ENCODE results near the gene WDR7. TPM values are rescaled to one million over a fixed set of nuclear protein-coding genes. Genes with fewer than 3 reads are reported as not detected.

The WDR7 gene
- total and polyA plus RNA-seq, 10 of the 15 experiments (the other 5 are each of a cell fraction or from before 2014, with no cell fraction given), result 2.8 to 16.5 (median 11.7) TPM

DNA sequence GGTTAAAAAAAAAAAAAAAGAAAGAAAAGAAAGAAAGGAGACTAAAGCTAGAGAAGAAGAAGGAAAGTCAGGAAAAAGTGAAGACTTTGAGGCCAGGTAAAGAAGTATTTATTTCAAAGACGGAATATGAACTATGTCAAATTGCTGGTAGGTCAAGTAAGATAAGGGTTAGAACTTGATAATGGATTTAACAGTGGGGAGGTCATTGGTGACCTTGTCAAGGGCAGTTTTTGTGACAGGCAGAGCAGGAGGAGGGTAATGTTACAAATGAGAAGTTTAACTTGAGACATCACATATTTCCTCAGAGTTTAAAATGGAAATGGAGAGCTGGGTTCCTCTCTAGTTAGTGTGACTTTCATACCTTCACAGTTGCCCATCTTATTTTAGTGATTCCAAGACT is 9.5 kb downstream of the WDR7 start:
- H3K27me3 ChIP-seq (replicated peaks in 1 of 2; ENCODE audit: control insufficient read depth in 2 of 2, insufficient read depth in 2 of 2, low read length in 1 of 2), result no peaks in the 10 kb centered on the region
- 100% methylated on average over 1 of the region's 1 CpG for WGBS (ENCODE audit: insufficient coverage, insufficient replicate concordance, low lambda C conversion rate, missing lambda C conversion rate)
- ATAC-seq, result no peak
- ChIA-PET CTCF (no interaction called here), SMC1A (ENCODE audit: uncharacterized antibody, unreplicated experiment) (interaction anchor here (0.6 to 1.1 kb wide), 2 partner anchors 22 to 32 kb away, joined by 3 to 4 read pairs; no protein-coding TSS in a partner anchor), POLR2A (interaction anchor here (0.9 to 1.0 kb wide), 2 partner anchors 10 to 13 kb away, joined by 3 to 5 read pairs; partner anchors contain the start of gene WDR7), RAD21 (ENCODE audit: unreplicated experiment) (no interaction called here)
- H3K4me3 ChIP-seq, result no peak overlapping the region
- TF ChIP-seq PML (IDR thresholded peaks at IDR 0.05; ENCODE audit: low read length), result no peak
- no peak for TF ChIP-seq JUNB (IDR thresholded peaks at IDR 0.05)
- no peak for TF ChIP-seq MEF2B (IDR thresholded peaks at IDR 0.05; ENCODE audit: partially characterized antibody, poor library complexity, severe bottlenecking)
- TF ChIP-seq SIX5 (IDR thresholded peaks at IDR 0.05; ENCODE audit: low read depth, low read length, severe bottlenecking), result no peak
- no peak for TF ChIP-seq SMC3 (IDR thresholded peaks at IDR 0.05; ENCODE audit: borderline replicate concordance, low read length)
- no peak for TF ChIP-seq FOS (IDR thresholded peaks at IDR 0.05; ENCODE audit: borderline replicate concordance, extremely low read depth, insufficient read length)
- no peak for TF ChIP-seq EZH2 (IDR thresholded peaks at IDR 0.05; ENCODE audit: borderline replicate concordance, control insufficient read depth, low read depth, low read length)
- no peak for TF ChIP-seq MXI1 (IDR thresholded peaks at IDR 0.05; ENCODE audit: low read depth, low read length)
- TF ChIP-seq, protein P1, sequence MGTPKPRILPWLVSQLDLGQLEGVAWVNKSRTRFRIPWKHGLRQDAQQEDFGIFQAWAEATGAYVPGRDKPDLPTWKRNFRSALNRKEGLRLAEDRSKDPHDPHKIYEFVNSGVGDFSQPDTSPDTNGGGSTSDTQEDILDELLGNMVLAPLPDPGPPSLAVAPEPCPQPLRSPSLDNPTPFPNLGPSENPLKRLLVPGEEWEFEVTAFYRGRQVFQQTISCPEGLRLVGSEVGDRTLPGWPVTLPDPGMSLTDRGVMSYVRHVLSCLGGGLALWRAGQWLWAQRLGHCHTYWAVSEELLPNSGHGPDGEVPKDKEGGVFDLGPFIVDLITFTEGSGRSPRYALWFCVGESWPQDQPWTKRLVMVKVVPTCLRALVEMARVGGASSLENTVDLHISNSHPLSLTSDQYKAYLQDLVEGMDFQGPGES (IDR thresholded peaks at IDR 0.05), result no peak
- no peak for TF ChIP-seq KAT2A (conservative IDR thresholded peaks at IDR 0.05; ENCODE audit: control insufficient read depth, low read depth, low read length)
- H3K9me3 ChIP-seq (replicated peaks; ENCODE audit: control insufficient read depth, insufficient read depth, low read length), result no peaks in the 10 kb centered on the region
- peaks cover 2% of the 10 kb centered on the region; the same call in 1 of the 2 replicates for H3K79me2 ChIP-seq (ENCODE audit: control insufficient read depth, insufficient read depth, low read length)
- no peak overlapping the region for H3K9ac ChIP-seq (ENCODE audit: control insufficient read depth, insufficient read depth, low read length)
- no peak overlapping the region for H2AFZ ChIP-seq (ENCODE audit: control insufficient read depth, low read depth, low read length)
- no peaks in the 10 kb centered on the region for H3K4me1 ChIP-seq (ENCODE audit: control insufficient read depth, insufficient read depth, low read length)
- in situ Hi-C loops (cut with MboI) (no loop called here), intact Hi-C loops (cut with micrococcal nuclease; ENCODE audit: unreplicated experiment) (no loop called here)
- no peak for FAIRE-seq
- H4K20me1 ChIP-seq (ENCODE audit: control insufficient read depth, insufficient read depth), result no peaks in the 10 kb centered on the region
- no peak overlapping the region for H3K4me2 ChIP-seq (ENCODE audit: control insufficient read depth, insufficient read depth)
- no peaks in the 10 kb centered on the region for H3K36me3 ChIP-seq (ENCODE audit: control insufficient read depth in 2 of 2, insufficient read depth in 2 of 2, low read length in 1 of 2)
- no peak for DNase-seq (ENCODE audit: low read depth, low spot score)
- no peak overlapping the region for H3K27ac ChIP-seq (ENCODE audit: control insufficient read depth, insufficient read depth)
- BruUV-seq (replicated peaks), result TSS peak; percentile 20
